PC-9 (cell line): Measurements from ENCODE around the gene FUT9. TPM values are rescaled to one million over a fixed set of nuclear protein-coding genes. Genes with fewer than 3 reads are reported as not detected.
A peak's percentile ranks its signal among the peaks of the same experiment; 100 is the strongest.

Source experiments
- BruUV-seq: library from RNA; stranded (reverse); fragments of 400-500 nt; replicated peaks from 2 replicates; lab custom pipeline; 2021; lab: Mats Ljungman, UMichigan
- CTCF ChIA-PET: fragments of 300-600 bp; sonication (Branson Sonifier 250); formaldehyde crosslinking; loops from one replicate; lab custom pipeline; 2022; ENCODE audit warnings: antibody characterized with exemption; lab: Charles Lee
- POLR2A ChIA-PET: fragments of 300-600 bp; sonication (Branson Sonifier 250); formaldehyde crosslinking; loops from one replicate; lab custom pipeline; 2022; ENCODE audit warnings: antibody characterized with exemption; ENCODE audit not compliant: unreplicated experiment; lab: Charles Lee
- DNase-seq, 2 experiments: peaks; one replicate each; pipeline versions ENCODE4 v3.0.0 to v3.0.0-alpha.2; 2015 to 2022; ENCODE audit warnings: mixed read lengths in 1 of 2
- H2AFZ ChIP-seq: fragments of 200-600 bp; sonication (generic); 2 replicates; pipeline ENCODE4 v1.8.1; 2017; ENCODE audit warnings: antibody characterized with exemption
- H3F3A ChIP-seq: fragments of 200-600 bp; sonication (generic); 2 replicates; pipeline ENCODE4 v1.8.1; 2017; ENCODE audit warnings: antibody characterized with exemption, mild to moderate bottlenecking, low read depth; ENCODE audit not compliant: insufficient read depth
- H3K27ac ChIP-seq: fragments of 200-600 bp; sonication (generic); 2 replicates; pipeline ENCODE4 v1.6.1; 2016; ENCODE audit warnings: mixed run types
- H3K27me3 ChIP-seq: fragments of 200-600 bp; sonication (generic); 2 replicates; pipeline ENCODE4 v1.6.1; 2016; ENCODE audit warnings: low read depth, mixed run types; ENCODE audit not compliant: insufficient read depth
- H3K36me3 ChIP-seq: fragments of 200-600 bp; sonication (generic); 2 replicates; pipeline ENCODE4 v1.6.1; 2016; ENCODE audit warnings: low read depth, mixed run types
- H3K4me1 ChIP-seq: fragments of 200-600 bp; sonication (generic); replicated peaks from 2 replicates; pipeline ENCODE4 v1.6.1; 2016; ENCODE audit warnings: mixed run types; ENCODE audit not compliant: insufficient read depth
- H3K4me2 ChIP-seq: fragments of 200-600 bp; sonication (generic); 2 replicates; pipeline ENCODE4 v1.6.1; 2017; ENCODE audit warnings: mixed run types
- H3K4me3 ChIP-seq: fragments of 200-600 bp; sonication (generic); 2 replicates; pipeline ENCODE4 v1.6.1; 2016; ENCODE audit warnings: mixed run types
- H3K79me2 ChIP-seq: fragments of 200-600 bp; sonication (generic); 2 replicates; pipeline ENCODE4 v1.6.1; 2017; ENCODE audit warnings: low read depth, mixed run types
- H3K9me2 ChIP-seq: fragments of 200-600 bp; sonication (generic); 2 replicates; pipeline ENCODE4 v1.8.1; 2017; ENCODE audit warnings: mild to moderate bottlenecking; ENCODE audit not compliant: insufficient read depth
- H3K9me3 ChIP-seq: fragments of 200-600 bp; sonication (generic); 2 replicates; pipeline ENCODE4 v1.8.1; 2016; ENCODE audit warnings: low read depth; ENCODE audit not compliant: insufficient read depth
- H4K20me1 ChIP-seq: fragments of 200-600 bp; sonication (generic); 2 replicates; pipeline ENCODE4 v1.8.1; 2017; ENCODE audit not compliant: insufficient read depth
- CTCF ChIP-seq: fragments of 200-600 bp; sonication (generic); conservative IDR thresholded peaks from 2 replicates; pipeline ENCODE4 v1.6.1; 2017; ENCODE audit warnings: mixed run types, antibody characterized with exemption, mild to moderate bottlenecking, moderate library complexity
- EZH2 ChIP-seq: fragments of 200-600 bp; sonication (generic); IDR thresholded peaks from 2 replicates; pipeline ENCODE4 v1.8.0; 2017; ENCODE audit warnings: antibody characterized with exemption, low read depth
- intact Hi-C: fragments of 100-400 bp; cut with micrococcal nuclease; formaldehyde crosslinking; loops from one replicate; pipeline ENCODE4 v1.10.0; 2022; ENCODE audit not compliant: unreplicated experiment
- total RNA-seq: library from RNA; stranded (reverse); gene quantifications from 2 replicates; pipeline ENCODE4 v1.2.3, GENCODE V29; 2021

FUT9 gene
- total RNA-seq, 1 experiment from 2014 or later, result 6.9 TPM

GRCh38 chr6:96194675-96195074 is 178.9 kb downstream of the FUT9 start:
- TF ChIP-seq CTCF, result no peak
- TF ChIP-seq EZH2, result no peak
- peaks cover 22% of the 10 kb centered on the region for H3K4me1 ChIP-seq
- H3K4me3 ChIP-seq, result no peak overlapping the region
- BruUV-seq, result no TSS peak
- H3K4me2 ChIP-seq, result no peak overlapping the region
- H3K27ac ChIP-seq, result no peak overlapping the region
- H3K79me2 ChIP-seq, result no peaks in the 10 kb centered on the region
- H2AFZ ChIP-seq, result no peak overlapping the region
- intact Hi-C loops, result loop anchor here (5.0 kb wide), 2 partner anchors 127 to 177 kb away; partner anchors contain the start of gene FUT9
- H4K20me1 ChIP-seq, result no peaks in the 10 kb centered on the region
- H3K9me2 ChIP-seq, result no peaks in the 10 kb centered on the region
- no peak for DNase-seq
- CTCF ChIA-PET, result no interaction called here
- POLR2A ChIA-PET, result no interaction called here
- peaks cover 19% of the 10 kb centered on the region; the same call in 1 of the 2 replicates for H3F3A ChIP-seq
- H3K9me3 ChIP-seq, result peaks cover 4% of the 10 kb centered on the region; the same call in 1 of the 2 replicates
- no peaks in the 10 kb centered on the region for H3K36me3 ChIP-seq
- H3K27me3 ChIP-seq, result no peaks in the 10 kb centered on the region

- no peak overlapping the region for H3K4me2 ChIP-seq
- intact Hi-C loops, result loop anchor here (5.0 kb wide), 2 partner anchors 128 to 178 kb away; partner anchors contain the start of gene FUT9
- H4K20me1 ChIP-seq, result no peaks in the 10 kb centered on the region
- peaks cover 19% of the 10 kb centered on the region; the same call in 1 of the 2 replicates for H3F3A ChIP-seq
- POLR2A ChIA-PET, result no interaction called here
- H3K36me3 ChIP-seq, result no peaks in the 10 kb centered on the region
- H3K27me3 ChIP-seq, result no peaks in the 10 kb centered on the region
- no peak overlapping the region for H2AFZ ChIP-seq
- no peak overlapping the region for H3K27ac ChIP-seq
- H3K4me3 ChIP-seq, result no peak overlapping the region
- no peak for DNase-seq
- no peaks in the 10 kb centered on the region for H3K9me2 ChIP-seq
- BruUV-seq, result no TSS peak
- peaks cover 22% of the 10 kb centered on the region for H3K4me1 ChIP-seq
- CTCF ChIA-PET, result no interaction called here
- H3K9me3 ChIP-seq, result peaks cover 4% of the 10 kb centered on the region; the same call in 1 of the 2 replicates
- H3K79me2 ChIP-seq, result no peaks in the 10 kb centered on the region
- TF ChIP-seq EZH2 (no peak), CTCF (no peak)
Measured at GRCh38 chr6:96195272-96195671, 179.5 kb downstream of the FUT9 start.

- H2AFZ ChIP-seq, result peak overlapping the region; percentile 58; the same call in 1 of the 2 replicates
- peaks cover 4% of the 10 kb centered on the region; the same call in 1 of the 2 replicates for H3K9me3 ChIP-seq
- no peaks in the 10 kb centered on the region for H3K27me3 ChIP-seq
- H3K4me3 ChIP-seq, result peak overlapping the region; percentile 16; the same call in 1 of the 2 replicates
- no peaks in the 10 kb centered on the region for H3K9me2 ChIP-seq
- peaks cover 19% of the 10 kb centered on the region; the same call in 1 of the 2 replicates for H3F3A ChIP-seq
- peak overlapping the region; percentile 87 for H3K27ac ChIP-seq
- BruUV-seq, result no TSS peak
- ChIA-PET CTCF (no interaction called here), POLR2A (no interaction called here)
- no peaks in the 10 kb centered on the region for H3K79me2 ChIP-seq
- H3K36me3 ChIP-seq, result no peaks in the 10 kb centered on the region
- DNase-seq, result peak; percentile 28 to 90
- intact Hi-C loops, result loop anchor here (1.0 to 5.0 kb wide), 4 partner anchors 91 to 324 kb away; partner anchors contain the start of genes FUT9 and UFL1
- H4K20me1 ChIP-seq, result no peaks in the 10 kb centered on the region
- TF ChIP-seq CTCF (no peak), EZH2 (no peak)
- peaks cover 22% of the 10 kb centered on the region for H3K4me1 ChIP-seq
- peak overlapping the region; percentile 60 for H3K4me2 ChIP-seq
Measured at GRCh38 chr6:96196633-96197032, 180.9 kb downstream of the FUT9 start.
